ENCODE results near the gene SLC4A3.
"Not testable (repeated sequence)": the region's sequence is repeated elsewhere in the genome, so short reads cannot be mapped to it uniquely, and the experiment has no call there.

Gene SLC4A3

GRCh38 chr2:219651656-219652055 is 24.2 kb downstream of the SLC4A3 start:
- DNase-seq, result not testable (repeated sequence)

DNA sequence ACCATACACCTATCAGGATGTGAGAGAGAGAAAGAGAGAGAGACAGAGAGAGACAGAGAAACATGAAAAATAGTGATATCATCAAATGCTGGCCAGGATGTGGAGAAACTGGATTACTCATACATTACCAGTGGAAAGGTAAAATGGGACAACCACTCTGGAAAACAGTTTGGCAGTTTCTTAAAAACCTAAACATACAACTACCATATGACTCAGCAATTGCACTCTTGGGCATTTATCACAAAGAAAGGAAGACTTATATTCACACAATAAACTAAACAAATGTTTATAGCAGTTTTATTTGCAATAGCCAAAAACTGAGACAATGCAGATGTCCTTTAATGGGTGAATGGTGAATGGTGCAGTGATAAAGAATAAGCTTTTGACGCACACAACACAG is 29.1 kb downstream of the SLC4A3 start:
- no peak for DNase-seq

DNA sequence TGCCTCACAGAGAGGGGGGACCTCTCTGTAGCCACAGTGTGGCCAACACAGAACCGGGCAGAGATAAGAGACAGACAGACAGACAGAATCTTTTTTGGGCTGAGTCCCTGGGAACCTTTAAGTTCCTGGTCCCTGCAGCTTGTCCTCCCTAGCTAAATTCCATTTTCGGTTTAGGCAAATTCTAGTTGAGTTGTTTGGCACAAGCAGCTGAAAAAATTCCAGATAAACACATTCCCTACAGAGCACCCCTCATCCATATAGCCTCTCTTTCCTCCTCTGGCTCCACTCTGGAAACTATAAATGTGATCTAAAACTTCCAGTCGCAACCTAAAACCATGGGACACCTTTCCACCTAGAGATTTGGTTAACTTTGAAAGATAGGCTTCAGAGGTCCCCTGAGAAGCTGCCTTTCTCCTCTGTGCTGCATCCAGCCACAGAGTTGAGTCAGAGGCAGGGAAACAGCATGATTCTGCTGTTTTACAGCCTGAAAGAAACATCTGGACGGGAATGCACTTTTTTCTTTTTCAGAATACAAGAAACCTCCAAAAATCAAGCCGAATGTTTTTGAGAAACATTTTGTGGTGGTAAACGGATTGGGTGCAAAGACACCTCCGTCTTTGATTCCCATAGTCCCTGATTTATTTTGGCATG is 30.9 kb downstream of the SLC4A3 start:
- DNase-seq, result no peak

DNA sequence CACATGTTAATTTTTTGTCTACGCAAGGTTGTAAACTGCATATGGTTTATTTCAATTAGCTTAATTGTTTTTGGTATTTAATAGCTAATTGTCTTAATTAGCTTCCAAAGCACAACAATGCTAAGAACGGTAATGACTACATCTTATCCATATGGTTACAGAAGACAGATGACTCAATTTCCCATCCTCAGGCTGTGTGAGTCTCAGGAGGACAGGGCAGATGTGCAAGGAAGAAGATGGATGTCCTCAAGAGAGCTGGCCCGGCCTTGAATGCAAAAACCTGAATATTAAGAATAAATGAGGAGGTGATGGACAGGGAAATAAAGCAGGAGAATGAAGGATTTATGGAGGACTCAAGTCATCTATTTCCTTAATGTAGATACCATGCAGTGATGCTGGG is 31.4 kb downstream of the SLC4A3 start:
- DNase-seq, result no peak

GRCh38 chr2:219661197-219661954 is 33.9 kb downstream of the SLC4A3 start:
- no peak for DNase-seq

GRCh38 chr2:219661955-219662395 is 34.5 kb downstream of the SLC4A3 start:
- no peak for DNase-seq

DNA sequence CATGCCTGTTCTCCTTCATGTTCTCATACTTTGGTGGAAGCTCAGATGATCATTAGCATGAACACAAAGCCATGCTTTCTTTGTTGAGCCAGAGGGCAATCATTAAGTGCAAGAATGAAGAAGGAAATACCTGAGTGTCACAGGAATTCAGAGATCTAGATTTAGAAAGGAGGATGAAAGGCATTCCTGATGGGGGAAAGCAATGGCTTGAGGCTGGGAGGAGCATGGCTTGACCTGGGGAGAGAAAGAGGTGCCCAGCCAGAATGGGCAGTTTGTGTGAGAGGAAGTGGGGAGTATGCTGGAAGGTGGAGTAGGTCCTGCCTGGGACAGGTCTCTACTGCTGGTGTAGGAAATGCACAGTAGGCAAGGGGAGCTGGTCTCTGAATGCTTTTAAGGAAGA is 35.1 kb downstream of the SLC4A3 start:
- DNase-seq, result no peak

- DNase-seq, result no peak
Observed at GRCh38 chr2:219663116-219663762, 35.8 kb downstream of the SLC4A3 start.

DNA sequence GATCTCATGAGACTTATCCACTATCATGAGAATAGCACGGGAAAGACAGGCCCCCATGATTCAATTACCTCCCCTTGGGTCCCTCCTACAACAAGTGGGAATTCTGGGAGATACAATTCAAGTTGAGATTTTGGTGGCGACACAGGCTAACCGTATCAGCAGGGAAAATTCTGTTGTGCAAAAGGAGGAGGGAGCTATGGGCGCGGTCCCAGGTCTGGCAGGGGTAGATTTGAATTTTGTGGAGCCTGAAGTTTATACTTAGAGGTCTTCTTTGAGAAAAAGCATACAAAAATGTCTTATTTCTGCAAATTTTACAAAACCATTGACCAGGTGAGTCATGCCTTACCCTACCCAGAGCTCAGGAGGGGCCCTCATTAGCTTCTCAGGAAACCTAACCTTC is 36.6 kb downstream of the SLC4A3 start:
- no peak for DNase-seq

- peak; percentile 43 for DNase-seq
Observed at GRCh38 chr2:219664944-219665343, 37.5 kb downstream of the SLC4A3 start.

DNA sequence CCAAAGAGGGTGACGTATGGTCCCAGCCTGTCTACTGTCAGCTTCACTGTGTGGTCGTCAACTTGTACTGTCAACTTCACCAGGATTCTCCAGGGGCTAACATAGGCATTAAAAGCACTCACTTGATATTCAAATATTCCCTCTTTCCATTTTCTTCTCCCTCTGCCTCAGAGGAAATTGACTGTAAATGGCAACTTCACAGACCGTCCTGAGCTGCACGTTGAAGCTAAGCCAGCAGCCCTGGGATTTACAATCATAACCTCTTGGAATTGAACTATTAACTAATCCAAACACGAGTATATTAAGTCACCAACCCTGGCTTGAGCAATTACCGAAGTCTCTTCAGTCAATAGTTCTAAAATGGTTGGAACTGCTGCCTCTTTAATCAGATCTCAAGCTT is 38.5 kb downstream of the SLC4A3 start:
- no peak for DNase-seq

DNA sequence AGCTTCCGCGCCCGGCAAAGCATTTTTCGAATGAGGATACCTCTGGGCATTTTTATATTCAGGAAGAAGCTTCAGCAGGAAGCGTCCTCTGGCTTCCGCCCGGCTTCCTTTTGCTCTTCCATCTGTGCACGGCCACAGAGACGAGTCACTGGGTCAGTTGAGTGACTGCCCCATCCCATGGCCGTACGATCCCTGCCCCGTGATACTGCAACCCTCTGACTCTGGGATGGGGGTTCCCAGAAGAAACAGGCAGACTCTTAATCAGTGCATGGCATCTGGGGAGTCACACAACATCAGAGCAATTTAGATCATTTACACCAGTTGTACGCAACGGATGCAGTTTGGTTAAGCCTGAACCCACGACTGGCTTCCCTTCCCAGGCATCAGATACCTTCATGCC is 40.9 kb downstream of the SLC4A3 start:
- DNase-seq, result no peak

GRCh38 chr2:219670386-219670785 is 43.0 kb downstream of the SLC4A3 start:
- no peak for DNase-seq

DNA sequence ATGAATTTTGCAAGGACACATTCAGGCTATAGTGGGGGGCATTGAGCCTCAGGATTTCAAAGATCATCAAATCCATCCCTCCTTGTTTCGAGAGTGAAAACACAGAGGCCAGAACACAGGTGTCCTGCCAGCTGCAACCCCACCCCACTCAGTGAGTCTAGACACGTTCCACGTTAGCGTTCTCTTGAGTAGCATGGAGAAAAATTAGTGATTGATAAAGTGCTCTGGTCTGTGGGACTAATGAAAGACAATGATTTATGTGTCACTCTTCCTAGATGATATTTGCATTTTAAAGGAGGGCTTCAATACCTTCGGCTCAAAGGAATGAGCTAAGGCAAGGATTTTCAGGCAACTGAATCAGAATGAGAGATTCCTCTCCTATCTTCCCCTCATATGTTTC is 43.8 kb downstream of the SLC4A3 start:
- no peak for DNase-seq

DNA sequence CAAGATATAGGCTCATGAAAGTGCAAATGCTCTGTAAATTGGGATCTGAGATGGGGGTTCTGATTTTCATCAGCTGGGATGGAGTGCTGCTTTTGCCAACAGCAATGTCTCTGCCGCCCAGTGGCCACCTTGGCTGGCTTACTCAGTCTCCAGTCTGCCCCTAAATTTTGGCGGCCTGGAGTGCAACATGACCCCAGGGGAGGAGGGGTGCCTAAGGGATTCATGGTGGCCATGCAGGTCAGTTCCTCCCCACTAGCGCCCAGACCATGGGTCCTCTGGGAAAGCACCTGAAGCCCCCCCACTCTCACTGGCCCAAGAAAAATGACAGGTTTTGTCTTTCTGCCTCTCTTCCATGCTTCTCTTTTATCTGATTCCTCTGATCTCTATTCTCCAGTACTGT is 45.0 kb downstream of the SLC4A3 start:
- DNase-seq, result no peak

DNA sequence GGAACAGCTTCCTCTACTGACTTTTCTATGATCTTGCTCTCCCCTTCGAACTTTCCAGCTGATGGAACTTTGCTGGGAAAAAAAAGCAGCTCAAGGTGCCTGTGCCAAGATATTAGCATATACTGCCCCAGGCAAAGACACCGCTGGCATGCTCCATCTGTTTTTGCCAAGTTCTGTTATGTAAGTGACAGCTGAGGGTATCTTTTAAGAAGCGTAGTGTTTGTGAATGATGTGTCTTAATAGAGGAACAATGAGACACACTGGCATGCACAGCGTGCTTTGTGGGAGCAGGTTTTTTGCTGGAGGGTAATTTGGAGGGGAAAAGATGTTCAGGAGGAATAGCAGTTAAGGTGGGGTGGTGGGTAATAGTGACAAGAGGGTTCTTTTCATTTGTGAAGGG is 47.8 kb downstream of the SLC4A3 start:
- DNase-seq, result peak; percentile 39

DNA sequence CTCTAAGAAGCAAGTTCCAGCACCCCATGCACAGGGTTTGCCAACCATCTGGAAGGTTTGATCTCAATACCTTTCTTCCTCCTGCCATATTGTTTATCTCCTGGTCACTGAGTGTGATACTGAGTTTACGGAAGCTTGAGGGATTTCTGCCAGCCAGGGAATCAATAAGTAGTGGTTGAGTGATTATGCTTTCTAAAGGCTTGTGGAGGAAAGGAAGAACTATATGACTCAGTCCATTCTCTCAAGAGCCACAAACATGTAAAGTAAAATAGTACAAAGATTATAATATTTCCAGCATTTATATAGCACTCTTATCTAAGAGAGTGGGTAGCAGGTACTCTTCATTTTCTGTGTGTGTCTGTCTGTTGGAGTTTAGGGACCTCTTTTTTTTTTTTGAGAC is 49.2 kb downstream of the SLC4A3 start:
- DNase-seq, result no peak

- no peak for DNase-seq
Observed at GRCh38 chr2:219679041-219679440, 51.6 kb downstream of the SLC4A3 start.

- DNase-seq, result no peak
Observed at GRCh38 chr2:219679571-219679970, 52.1 kb downstream of the SLC4A3 start.

DNA sequence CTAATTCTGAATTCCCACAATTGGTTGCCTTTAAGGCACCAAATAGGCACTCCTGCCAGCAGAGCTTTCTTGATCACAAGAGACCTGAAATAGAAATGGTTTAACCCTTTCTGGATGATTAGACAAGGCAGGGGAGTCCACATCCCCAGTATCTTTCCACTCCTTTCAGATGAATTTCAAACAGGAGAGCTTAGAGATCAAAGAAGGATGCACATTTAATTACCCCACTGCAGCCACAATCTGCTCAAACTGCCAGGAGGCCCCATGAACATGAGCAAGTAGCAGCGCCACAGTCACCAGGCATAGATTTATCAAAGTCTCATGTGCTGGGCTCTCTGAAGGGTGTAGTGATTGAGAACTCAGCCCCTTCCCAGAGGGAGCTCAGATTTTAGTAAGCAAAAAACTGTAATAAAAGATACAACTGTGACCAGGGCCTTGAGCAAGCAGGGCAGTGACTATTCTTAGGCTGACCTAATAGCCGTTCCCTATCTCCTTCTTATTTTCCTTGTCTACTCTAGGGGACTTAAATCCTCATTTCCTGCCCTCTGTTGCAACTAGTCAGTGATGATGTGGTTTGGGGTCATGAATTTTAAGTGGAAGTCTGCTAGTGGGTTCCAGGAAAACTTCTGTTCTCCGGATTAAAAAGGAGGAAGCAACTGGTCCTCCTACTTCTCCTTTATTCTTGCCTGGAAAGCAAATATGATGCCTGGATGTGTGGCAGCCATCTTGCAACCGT is 53.7 kb downstream of the SLC4A3 start:
- no peak for DNase-seq

- DNase-seq, result no peak
Observed at GRCh38 chr2:219681694-219682300, 54.4 kb downstream of the SLC4A3 start.

GRCh38 chr2:219683474-219683873 is 56.0 kb downstream of the SLC4A3 start:
- DNase-seq, result not testable (repeated sequence)
